ENCODE results near the gene MYO9B. TPM values are rescaled to one million over a fixed set of nuclear protein-coding genes. Genes with fewer than 3 reads are reported as not detected.

MYO9B gene
- total and polyA plus RNA-seq, 11 donors: 24.2 to 89.4 (median 31.3) TPM

DNA sequence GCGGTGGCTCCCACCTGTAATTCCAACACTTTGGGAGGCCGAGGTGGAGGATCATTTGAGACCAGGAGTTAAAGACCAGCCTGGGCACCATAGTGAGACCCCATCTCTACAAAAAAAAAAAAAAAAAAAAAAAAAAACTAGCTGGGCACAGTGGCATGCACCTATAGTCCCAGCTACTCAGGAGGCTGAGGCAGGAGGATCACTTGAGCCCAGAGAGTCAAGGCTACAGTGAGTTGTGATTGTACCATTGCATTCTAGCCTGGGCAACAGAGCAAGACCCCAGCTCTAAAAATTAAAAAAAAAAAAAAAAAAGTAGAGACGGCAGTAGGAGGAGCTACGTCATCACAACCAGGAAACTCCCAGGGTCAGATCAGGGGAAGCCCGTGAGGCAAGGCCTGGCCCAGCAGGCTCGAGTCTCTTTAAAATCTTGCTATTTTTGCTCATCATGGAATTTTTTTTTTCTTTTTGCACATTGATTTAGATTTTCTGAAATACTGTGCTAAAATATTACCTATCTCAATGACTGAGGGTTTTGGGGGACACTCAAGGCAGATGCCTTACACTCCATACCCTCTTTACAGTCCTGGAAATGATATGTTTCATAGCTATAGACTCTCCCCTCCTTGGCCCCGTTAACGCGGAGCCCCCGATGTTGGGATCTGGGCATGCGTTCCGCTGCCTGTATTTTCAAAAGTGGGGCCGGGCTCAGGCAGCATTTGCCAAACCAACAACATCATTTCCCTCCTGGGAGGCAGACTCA, 95.1 kb downstream of the MYO9B start:
- TF ChIP-seq POLR2A (IDR thresholded peaks at IDR 0.05): no peak
- TF ChIP-seq, protein P1, sequence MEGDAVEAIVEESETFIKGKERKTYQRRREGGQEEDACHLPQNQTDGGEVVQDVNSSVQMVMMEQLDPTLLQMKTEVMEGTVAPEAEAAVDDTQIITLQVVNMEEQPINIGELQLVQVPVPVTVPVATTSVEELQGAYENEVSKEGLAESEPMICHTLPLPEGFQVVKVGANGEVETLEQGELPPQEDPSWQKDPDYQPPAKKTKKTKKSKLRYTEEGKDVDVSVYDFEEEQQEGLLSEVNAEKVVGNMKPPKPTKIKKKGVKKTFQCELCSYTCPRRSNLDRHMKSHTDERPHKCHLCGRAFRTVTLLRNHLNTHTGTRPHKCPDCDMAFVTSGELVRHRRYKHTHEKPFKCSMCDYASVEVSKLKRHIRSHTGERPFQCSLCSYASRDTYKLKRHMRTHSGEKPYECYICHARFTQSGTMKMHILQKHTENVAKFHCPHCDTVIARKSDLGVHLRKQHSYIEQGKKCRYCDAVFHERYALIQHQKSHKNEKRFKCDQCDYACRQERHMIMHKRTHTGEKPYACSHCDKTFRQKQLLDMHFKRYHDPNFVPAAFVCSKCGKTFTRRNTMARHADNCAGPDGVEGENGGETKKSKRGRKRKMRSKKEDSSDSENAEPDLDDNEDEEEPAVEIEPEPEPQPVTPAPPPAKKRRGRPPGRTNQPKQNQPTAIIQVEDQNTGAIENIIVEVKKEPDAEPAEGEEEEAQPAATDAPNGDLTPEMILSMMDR (IDR thresholded peaks at IDR 0.05): no peak
- WGBS, 4 donors: 83 to 93% (median 88%) methylated on average over 13 of the region's 13 CpGs
- intact Hi-C loops (cut with DNase I): no loop called here
- no peak overlapping the region for H3K4me3 ChIP-seq
- DNase-seq (no peak), ATAC-seq (no peak)
- no peaks in the 10 kb centered on the region for H3K4me1 ChIP-seq
- no peak overlapping the region for H3K27ac ChIP-seq
- H3K9me3 ChIP-seq: no peaks in the 10 kb centered on the region
- peaks cover 0 to 100% (median 99%) of the 10 kb centered on the region in 9 donors for H3K36me3 ChIP-seq
- H3K27me3 ChIP-seq: no peaks in the 10 kb centered on the region

DNA sequence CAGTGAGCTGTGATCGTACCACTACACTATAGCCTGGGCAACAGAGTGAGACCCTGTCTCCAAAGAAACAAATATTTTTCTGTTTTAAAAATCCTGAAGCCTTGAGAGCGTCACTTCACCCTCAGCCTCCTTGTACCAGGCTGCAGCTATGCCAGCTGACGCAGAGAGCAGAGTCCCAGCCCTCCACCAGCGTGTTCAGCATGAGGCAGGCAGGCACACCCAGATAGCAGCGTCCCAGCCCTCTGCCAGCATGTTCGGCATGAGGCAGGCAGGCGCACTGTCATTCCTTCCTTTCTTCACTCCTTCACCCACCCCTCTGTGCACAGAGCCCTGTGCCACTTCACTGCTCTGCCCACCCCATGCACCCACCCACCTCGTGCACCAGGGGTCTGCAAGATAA, 96.3 kb downstream of the MYO9B start:
- ATAC-seq: peak in 2 of 4 donors; percentile 15 to 41
- H3K9me3 ChIP-seq: no peaks in the 10 kb centered on the region
- no peak for DNase-seq
- H3K27ac ChIP-seq: no peak overlapping the region
- no peaks in the 10 kb centered on the region for H3K27me3 ChIP-seq
- H3K36me3 ChIP-seq: peaks cover 0 to 100% (median 99%) of the 10 kb centered on the region in 9 donors
- TF ChIP-seq, protein P1 (IDR thresholded peaks at IDR 0.05): no peak
- TF ChIP-seq POLR2A (IDR thresholded peaks at IDR 0.05): no peak
- WGBS, 4 donors: 77 to 93% (median 87%) methylated on average over 7 to 8 of the region's 8 CpGs
- H3K4me3 ChIP-seq: no peak overlapping the region
- H3K4me1 ChIP-seq: no peaks in the 10 kb centered on the region
- intact Hi-C loops (cut with DNase I): no loop called here

GRCh38 chr19:17172624-17173345, 97.2 kb downstream of the MYO9B start:
- Histone ChIP-seq H3K4me1 (no peaks in the 10 kb centered on the region), H3K27ac (no peak overlapping the region), H3K27me3 (no peaks in the 10 kb centered on the region), H3K9me3 (no peaks in the 10 kb centered on the region), H3K4me3 (no peak overlapping the region), H3K36me3 (peaks cover 0 to 100% (median 100%) of the 10 kb centered on the region in 9 donors)
- ATAC-seq (no peak), DNase-seq (no peak)
- TF ChIP-seq, protein P1 (IDR thresholded peaks at IDR 0.05): no peak
- no peak for TF ChIP-seq POLR2A (IDR thresholded peaks at IDR 0.05)
- WGBS, 4 donors: 88 to 94% (median 93%) methylated on average over 10 to 33 of the region's 33 CpGs
- intact Hi-C loops (cut with DNase I): no loop called here

DNA sequence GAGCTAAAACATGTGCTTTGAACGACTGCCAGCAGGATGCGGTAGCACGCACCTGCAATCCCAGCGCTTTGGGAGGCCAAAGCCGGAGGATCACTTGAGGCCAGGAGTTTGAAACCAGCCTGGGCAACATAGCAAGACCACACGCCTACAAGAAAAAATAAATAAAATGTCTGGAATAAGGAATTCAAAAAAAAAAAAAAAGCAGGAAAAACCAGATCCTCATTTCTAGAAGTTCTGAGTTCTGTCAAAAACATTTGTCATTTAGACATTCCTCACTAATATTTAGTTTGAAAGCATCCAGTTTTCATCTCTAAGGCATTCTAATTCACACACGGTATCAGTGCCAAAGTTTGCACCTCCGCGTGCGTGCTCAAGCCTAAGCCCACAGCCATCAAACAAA, 102.7 kb downstream of the MYO9B start:
- Histone ChIP-seq H3K27ac (no peak overlapping the region), H3K9me3 (no peaks in the 10 kb centered on the region), H3K4me3 (no peak overlapping the region), H3K27me3 (no peaks in the 10 kb centered on the region), H3K36me3 (peaks cover 0 to 99% (median 85%) of the 10 kb centered on the region in 9 donors), H3K4me1 (peaks cover 0 to 8% (median 0%) of the 10 kb centered on the region in 12 donors)
- WGBS, 4 donors: 93 to 96% (median 96%) methylated on average over 10 of the region's 10 CpGs
- intact Hi-C loops (cut with DNase I): loop anchor here in 1 of 10 donors (5.0 kb wide), 1 partner anchor 111 kb away; no protein-coding TSS in a partner anchor
- TF ChIP-seq POLR2A (IDR thresholded peaks at IDR 0.05): no peak
- no peak for ATAC-seq
- no peak for DNase-seq

All from heart left ventricle (tissue), 16 donors.